ENCODE results near the gene HMX3. TPM values are rescaled to one million over a fixed set of nuclear protein-coding genes. Genes with fewer than 3 reads are reported as not detected.
A peak's percentile ranks its signal among the peaks of the same experiment; 100 is the strongest.
"Not testable (repeated sequence)": the region's sequence is repeated elsewhere in the genome, so short reads cannot be mapped to it uniquely, and the experiment has no call there.

Gene HMX3
- total RNA-seq, 1 donor from 2014 or later = 0.77 TPM

DNA sequence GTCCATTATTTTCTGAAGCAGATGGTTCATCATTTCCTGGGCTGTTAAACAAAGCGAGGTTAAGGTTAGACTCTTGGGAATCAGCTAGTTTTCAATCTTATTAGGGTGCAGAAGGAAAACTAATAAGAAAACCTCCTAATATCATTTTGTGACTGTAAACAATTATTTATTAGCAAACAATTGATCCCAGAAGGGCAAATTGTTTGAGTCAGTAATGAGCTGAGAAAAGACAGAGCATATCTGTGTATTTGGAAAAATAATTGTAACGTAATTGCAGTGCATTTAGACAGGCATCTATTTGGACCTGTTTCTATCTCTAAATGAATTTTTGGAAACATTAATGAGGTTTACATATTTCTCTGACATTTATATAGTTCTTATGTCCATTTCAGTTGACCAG, 28.5 kb downstream of the HMX3 start:
- Mint-ChIP-seq H3K27me3 (no peaks in the 10 kb centered on the region), H3K27ac (no peak overlapping the region), H3K9me3 (no peaks in the 10 kb centered on the region), H3K4me1 (ENCODE audit: unreplicated experiment) (peaks cover under 1% of the 10 kb centered on the region), H3K36me3 (peaks cover 26% of the 10 kb centered on the region), H3K4me3 (no peak overlapping the region)
- no peak for DNase-seq (ENCODE audit: extremely low spot score, unreplicated experiment)
- no peak for TF ChIP-seq CTCF (conservative IDR thresholded peaks at IDR 0.05)

- H3K27ac Mint-ChIP-seq = no peak overlapping the region
- peaks cover 24% of the 10 kb centered on the region for H3K36me3 Mint-ChIP-seq
- H3K4me1 Mint-ChIP-seq (ENCODE audit: unreplicated experiment) = no peaks in the 10 kb centered on the region
- peak; percentile 29 for TF ChIP-seq CTCF (conservative IDR thresholded peaks at IDR 0.05)
- no peak overlapping the region for H3K4me3 Mint-ChIP-seq
- H3K9me3 Mint-ChIP-seq = no peaks in the 10 kb centered on the region
- no peaks in the 10 kb centered on the region for H3K27me3 Mint-ChIP-seq
- no peak for DNase-seq (ENCODE audit: extremely low spot score, unreplicated experiment)
Measured at GRCh38 chr10:123165445-123166072, 29.8 kb downstream of the HMX3 start.

- H3K4me1 Mint-ChIP-seq (ENCODE audit: unreplicated experiment) = no peaks in the 10 kb centered on the region
- H3K27ac Mint-ChIP-seq = no peak overlapping the region
- TF ChIP-seq CTCF (conservative IDR thresholded peaks at IDR 0.05) = no peak
- peaks cover 19% of the 10 kb centered on the region for H3K36me3 Mint-ChIP-seq
- no peaks in the 10 kb centered on the region for H3K9me3 Mint-ChIP-seq
- H3K4me3 Mint-ChIP-seq = no peak overlapping the region
- no peaks in the 10 kb centered on the region for H3K27me3 Mint-ChIP-seq
- DNase-seq (ENCODE audit: extremely low spot score, unreplicated experiment) = no peak
Measured at GRCh38 chr10:123166618-123167017, 30.8 kb downstream of the HMX3 start.

GRCh38 chr10:123170961-123171360, 35.2 kb downstream of the HMX3 start:
- Mint-ChIP-seq H3K36me3 (peaks cover 18% of the 10 kb centered on the region), H3K27me3 (no peaks in the 10 kb centered on the region), H3K27ac (no peak overlapping the region), H3K4me3 (no peak overlapping the region), H3K4me1 (ENCODE audit: unreplicated experiment) (no peaks in the 10 kb centered on the region), H3K9me3 (no peaks in the 10 kb centered on the region)
- no peak for DNase-seq (ENCODE audit: extremely low spot score, unreplicated experiment)
- no peak for TF ChIP-seq CTCF (conservative IDR thresholded peaks at IDR 0.05)

GRCh38 chr10:123171616-123172015, 35.8 kb downstream of the HMX3 start:
- not testable (repeated sequence) for H3K4me1 Mint-ChIP-seq (ENCODE audit: unreplicated experiment); H3K9me3 Mint-ChIP-seq; H3K27ac Mint-ChIP-seq; DNase-seq (ENCODE audit: extremely low spot score, unreplicated experiment); H3K4me3 Mint-ChIP-seq; H3K27me3 Mint-ChIP-seq
- peaks cover 20% of the 10 kb centered on the region for H3K36me3 Mint-ChIP-seq

GRCh38 chr10:123175389-123176387, 39.9 kb downstream of the HMX3 start:
- no peak for DNase-seq (ENCODE audit: extremely low spot score, unreplicated experiment)
- H3K4me3 Mint-ChIP-seq = no peak overlapping the region
- no peaks in the 10 kb centered on the region for H3K27me3 Mint-ChIP-seq
- no peaks in the 10 kb centered on the region for H3K9me3 Mint-ChIP-seq
- no peak overlapping the region for H3K27ac Mint-ChIP-seq
- TF ChIP-seq CTCF (conservative IDR thresholded peaks at IDR 0.05) = no peak
- no peaks in the 10 kb centered on the region for H3K4me1 Mint-ChIP-seq (ENCODE audit: unreplicated experiment)
- H3K36me3 Mint-ChIP-seq = peaks cover 30% of the 10 kb centered on the region

GRCh38 chr10:123178390-123178789, 42.6 kb downstream of the HMX3 start:
- H3K36me3 Mint-ChIP-seq = peaks cover 26% of the 10 kb centered on the region
- H3K9me3 Mint-ChIP-seq; H3K27me3 Mint-ChIP-seq; DNase-seq (ENCODE audit: extremely low spot score, unreplicated experiment); H3K4me1 Mint-ChIP-seq (ENCODE audit: unreplicated experiment); H3K4me3 Mint-ChIP-seq; H3K27ac Mint-ChIP-seq: not testable (repeated sequence)
